GM23338 (cell line): ENCODE data around the gene FCHO2.

Experiments
- CREB1 ChIP-seq: fragments of 250-450 bp; sonication (Bioruptor Pico); IDR thresholded peaks from 2 replicates; pipeline ENCODE4 v1.5.0; 2020; ENCODE audit warnings: low read depth, mild to moderate bottlenecking, moderate library complexity
- EZH2 ChIP-seq: fragments of 200-600 bp; sonication (generic); IDR thresholded peaks from one replicate; pipeline ENCODE4 v1.8.0; 2017; ENCODE audit warnings: antibody characterized with exemption, mild to moderate bottlenecking, low read depth; ENCODE audit not compliant: unreplicated experiment
- EZH2phosphoT487 ChIP-seq: fragments of 200-600 bp; sonication (generic); IDR thresholded peaks from one replicate; pipeline ENCODE4 v1.8.1; 2018; ENCODE audit warnings: antibody characterized with exemption; ENCODE audit not compliant: unreplicated experiment
- NANOG ChIP-seq: IDR thresholded peaks from 2 replicates; pipeline ENCODE4 v1.6.1; 2016; ENCODE audit warnings: antibody characterized with exemption, borderline replicate concordance
- POLR2AphosphoS5 ChIP-seq: IDR thresholded peaks from 2 replicates; pipeline ENCODE4 v1.6.1; 2016; ENCODE audit warnings: antibody characterized with exemption, low read depth
- STAT1 ChIP-seq: IDR thresholded peaks from one replicate; pipeline ENCODE4 v1.6.1; 2016; ENCODE audit warnings: antibody characterized with exemption; ENCODE audit not compliant: unreplicated experiment
- ZNF331 ChIP-seq: fragments of 250-450 bp; sonication (Bioruptor Pico); IDR thresholded peaks from 2 replicates; pipeline ENCODE4 v1.5.0; 2020; ENCODE audit warnings: low read depth, mild to moderate bottlenecking, moderate library complexity
- TF ChIP-seq, protein P1 (sequence below), 2 experiments: fragments of 200-600 bp in 1 of 2; sonication (generic) in 1 of 2; conservative IDR thresholded peaks; 2 replicates each; pipeline versions ENCODE4 v1.5.1 to v1.6.1; 2016 to 2017; ENCODE audit warnings: antibody characterized with exemption in 2 of 2, low read depth in 2 of 2, mild to moderate bottlenecking in 2 of 2, moderate library complexity in 1 of 2
- TF ChIP-seq, protein P2 (sequence below): IDR thresholded peaks from one replicate; pipeline ENCODE4 v1.6.1; 2018; ENCODE audit warnings: antibody characterized with exemption; ENCODE audit not compliant: unreplicated experiment
- TF ChIP-seq, protein P3 (sequence below): IDR thresholded peaks from 2 replicates; pipeline ENCODE4 v1.6.1; 2016; ENCODE audit warnings: antibody characterized with exemption

DNA sequence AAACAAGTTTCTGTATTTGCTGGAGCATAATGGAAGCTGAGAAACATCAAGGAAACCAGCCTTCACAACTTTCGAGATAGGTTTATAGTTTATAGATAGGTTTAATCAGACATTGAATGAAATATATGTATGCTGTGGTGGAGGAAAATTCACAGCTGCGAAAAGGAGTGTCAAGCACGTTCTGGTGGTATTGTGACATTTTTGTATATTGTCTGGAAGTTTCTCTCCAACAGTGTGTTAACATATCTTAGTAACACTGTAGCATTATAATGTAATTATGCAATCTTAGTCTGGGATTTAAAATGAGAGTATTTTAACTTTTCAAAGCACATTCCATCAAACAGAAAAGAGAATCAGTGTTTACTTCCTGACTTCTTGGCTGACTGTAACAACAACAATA, 50.0 kb downstream of the FCHO2 start:
- TF ChIP-seq EZH2phosphoT487 (no peak), POLR2AphosphoS5 (no peak), CREB1 (CRISPR knock-in tag) (no peak), STAT1 (no peak), ZNF331 (CRISPR knock-in tag) (no peak), EZH2 (no peak), NANOG (no peak)
- TF ChIP-seq, protein P1, sequence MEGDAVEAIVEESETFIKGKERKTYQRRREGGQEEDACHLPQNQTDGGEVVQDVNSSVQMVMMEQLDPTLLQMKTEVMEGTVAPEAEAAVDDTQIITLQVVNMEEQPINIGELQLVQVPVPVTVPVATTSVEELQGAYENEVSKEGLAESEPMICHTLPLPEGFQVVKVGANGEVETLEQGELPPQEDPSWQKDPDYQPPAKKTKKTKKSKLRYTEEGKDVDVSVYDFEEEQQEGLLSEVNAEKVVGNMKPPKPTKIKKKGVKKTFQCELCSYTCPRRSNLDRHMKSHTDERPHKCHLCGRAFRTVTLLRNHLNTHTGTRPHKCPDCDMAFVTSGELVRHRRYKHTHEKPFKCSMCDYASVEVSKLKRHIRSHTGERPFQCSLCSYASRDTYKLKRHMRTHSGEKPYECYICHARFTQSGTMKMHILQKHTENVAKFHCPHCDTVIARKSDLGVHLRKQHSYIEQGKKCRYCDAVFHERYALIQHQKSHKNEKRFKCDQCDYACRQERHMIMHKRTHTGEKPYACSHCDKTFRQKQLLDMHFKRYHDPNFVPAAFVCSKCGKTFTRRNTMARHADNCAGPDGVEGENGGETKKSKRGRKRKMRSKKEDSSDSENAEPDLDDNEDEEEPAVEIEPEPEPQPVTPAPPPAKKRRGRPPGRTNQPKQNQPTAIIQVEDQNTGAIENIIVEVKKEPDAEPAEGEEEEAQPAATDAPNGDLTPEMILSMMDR (conservative IDR thresholded peaks at IDR 0.05; ENCODE audit: low read depth in 2 of 2) = no peak
- TF ChIP-seq, protein P2, sequence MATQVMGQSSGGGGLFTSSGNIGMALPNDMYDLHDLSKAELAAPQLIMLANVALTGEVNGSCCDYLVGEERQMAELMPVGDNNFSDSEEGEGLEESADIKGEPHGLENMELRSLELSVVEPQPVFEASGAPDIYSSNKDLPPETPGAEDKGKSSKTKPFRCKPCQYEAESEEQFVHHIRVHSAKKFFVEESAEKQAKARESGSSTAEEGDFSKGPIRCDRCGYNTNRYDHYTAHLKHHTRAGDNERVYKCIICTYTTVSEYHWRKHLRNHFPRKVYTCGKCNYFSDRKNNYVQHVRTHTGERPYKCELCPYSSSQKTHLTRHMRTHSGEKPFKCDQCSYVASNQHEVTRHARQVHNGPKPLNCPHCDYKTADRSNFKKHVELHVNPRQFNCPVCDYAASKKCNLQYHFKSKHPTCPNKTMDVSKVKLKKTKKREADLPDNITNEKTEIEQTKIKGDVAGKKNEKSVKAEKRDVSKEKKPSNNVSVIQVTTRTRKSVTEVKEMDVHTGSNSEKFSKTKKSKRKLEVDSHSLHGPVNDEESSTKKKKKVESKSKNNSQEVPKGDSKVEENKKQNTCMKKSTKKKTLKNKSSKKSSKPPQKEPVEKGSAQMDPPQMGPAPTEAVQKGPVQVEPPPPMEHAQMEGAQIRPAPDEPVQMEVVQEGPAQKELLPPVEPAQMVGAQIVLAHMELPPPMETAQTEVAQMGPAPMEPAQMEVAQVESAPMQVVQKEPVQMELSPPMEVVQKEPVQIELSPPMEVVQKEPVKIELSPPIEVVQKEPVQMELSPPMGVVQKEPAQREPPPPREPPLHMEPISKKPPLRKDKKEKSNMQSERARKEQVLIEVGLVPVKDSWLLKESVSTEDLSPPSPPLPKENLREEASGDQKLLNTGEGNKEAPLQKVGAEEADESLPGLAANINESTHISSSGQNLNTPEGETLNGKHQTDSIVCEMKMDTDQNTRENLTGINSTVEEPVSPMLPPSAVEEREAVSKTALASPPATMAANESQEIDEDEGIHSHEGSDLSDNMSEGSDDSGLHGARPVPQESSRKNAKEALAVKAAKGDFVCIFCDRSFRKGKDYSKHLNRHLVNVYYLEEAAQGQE = no peak
- TF ChIP-seq, protein P3, sequence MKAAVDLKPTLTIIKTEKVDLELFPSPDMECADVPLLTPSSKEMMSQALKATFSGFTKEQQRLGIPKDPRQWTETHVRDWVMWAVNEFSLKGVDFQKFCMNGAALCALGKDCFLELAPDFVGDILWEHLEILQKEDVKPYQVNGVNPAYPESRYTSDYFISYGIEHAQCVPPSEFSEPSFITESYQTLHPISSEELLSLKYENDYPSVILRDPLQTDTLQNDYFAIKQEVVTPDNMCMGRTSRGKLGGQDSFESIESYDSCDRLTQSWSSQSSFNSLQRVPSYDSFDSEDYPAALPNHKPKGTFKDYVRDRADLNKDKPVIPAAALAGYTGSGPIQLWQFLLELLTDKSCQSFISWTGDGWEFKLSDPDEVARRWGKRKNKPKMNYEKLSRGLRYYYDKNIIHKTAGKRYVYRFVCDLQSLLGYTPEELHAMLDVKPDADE = no peak
